Measurements from ENCODE around the gene GNA12.

The GNA12 gene

GRCh38 chr7:2786607-2787116, 57.4 kb downstream of the GNA12 start:
- Mint-ChIP-seq H3K9me3 (peaks cover 6% of the 10 kb centered on the region), H3K27me3 (no peaks in the 10 kb centered on the region), H3K36me3 (peaks cover 27% of the 10 kb centered on the region), H3K4me3 (no peak overlapping the region), H3K27ac (no peak overlapping the region), H3K4me1 (peaks cover 18% of the 10 kb centered on the region)
- no peak for ATAC-seq (ENCODE audit: low read depth)
- DNase-seq (ENCODE audit: low spot score in 2 of 2), result no peak

- H3K4me1 Mint-ChIP-seq, result peaks cover 19% of the 10 kb centered on the region
These were observed 59.0 kb downstream of the GNA12 start for GRCh38 chr7:2785071-2785500.

GRCh38 chr7:2782565-2782964, 61.5 kb downstream of the GNA12 start:
- Mint-ChIP-seq H3K27me3 (no peaks in the 10 kb centered on the region), H3K4me1 (peaks cover 15% of the 10 kb centered on the region), H3K4me3 (no peak overlapping the region), H3K27ac (peak overlapping the region; percentile 56), H3K9me3 (peaks cover 6% of the 10 kb centered on the region), H3K36me3 (peaks cover 23% of the 10 kb centered on the region)
- ATAC-seq (ENCODE audit: low read depth) (no peak), DNase-seq (ENCODE audit: low spot score in 2 of 2) (no peak)

More at GRCh38 chr7:2785071-2785500, 59.0 kb downstream of the GNA12 start:
- H3K27ac Mint-ChIP-seq, result no peak overlapping the region
- ATAC-seq (ENCODE audit: low read depth) (no peak), DNase-seq (ENCODE audit: low spot score in 2 of 2) (no peak)
- peaks cover 29% of the 10 kb centered on the region for H3K36me3 Mint-ChIP-seq
- no peaks in the 10 kb centered on the region for H3K27me3 Mint-ChIP-seq
- no peak overlapping the region for H3K4me3 Mint-ChIP-seq
- peaks cover 6% of the 10 kb centered on the region for H3K9me3 Mint-ChIP-seq

GRCh38 chr7:2782121-2782520, 62.0 kb downstream of the GNA12 start:
- ATAC-seq (ENCODE audit: low read depth) (no peak), DNase-seq (ENCODE audit: low spot score in 2 of 2) (no peak)
- H3K4me3 Mint-ChIP-seq, result no peak overlapping the region
- peaks cover 6% of the 10 kb centered on the region for H3K9me3 Mint-ChIP-seq
- H3K36me3 Mint-ChIP-seq, result peaks cover 20% of the 10 kb centered on the region
- peak overlapping the region; percentile 56 for H3K27ac Mint-ChIP-seq
- no peaks in the 10 kb centered on the region for H3K27me3 Mint-ChIP-seq
- H3K4me1 Mint-ChIP-seq, result peaks cover 13% of the 10 kb centered on the region

GRCh38 chr7:2781636-2782035, 62.5 kb downstream of the GNA12 start:
- H3K4me1 Mint-ChIP-seq, result peaks cover 15% of the 10 kb centered on the region
- peaks cover 21% of the 10 kb centered on the region for H3K36me3 Mint-ChIP-seq
- ATAC-seq (ENCODE audit: low read depth), result peak; percentile 22
- H3K9me3 Mint-ChIP-seq, result peaks cover 6% of the 10 kb centered on the region
- DNase-seq (ENCODE audit: low spot score in 2 of 2), result no peak
- H3K27ac Mint-ChIP-seq, result peak overlapping the region; percentile 56
- H3K27me3 Mint-ChIP-seq, result no peaks in the 10 kb centered on the region
- H3K4me3 Mint-ChIP-seq, result no peak overlapping the region

- Mint-ChIP-seq H3K27me3 (no peaks in the 10 kb centered on the region), H3K4me3 (no peak overlapping the region), H3K27ac (peak overlapping the region; percentile 93), H3K9me3 (peaks cover 6% of the 10 kb centered on the region), H3K36me3 (peaks cover 27% of the 10 kb centered on the region), H3K4me1 (peaks cover 22% of the 10 kb centered on the region)
- DNase-seq (ENCODE audit: low spot score in 2 of 2) (no peak), ATAC-seq (ENCODE audit: low read depth) (no peak)
These were observed 65.1 kb downstream of the GNA12 start for GRCh38 chr7:2779051-2779450.

- Mint-ChIP-seq H3K27me3 (no peaks in the 10 kb centered on the region), H3K4me3 (no peak overlapping the region), H3K4me1 (peaks cover 26% of the 10 kb centered on the region), H3K27ac (peak overlapping the region; percentile 93), H3K36me3 (peaks cover 24% of the 10 kb centered on the region), H3K9me3 (peaks cover 6% of the 10 kb centered on the region)
- DNase-seq (ENCODE audit: low spot score in 2 of 2) (no peak), ATAC-seq (ENCODE audit: low read depth) (no peak)
These were observed 66.1 kb downstream of the GNA12 start for GRCh38 chr7:2777898-2778535.

GRCh38 chr7:2776401-2776800, 67.7 kb downstream of the GNA12 start:
- H3K27me3 Mint-ChIP-seq, result no peaks in the 10 kb centered on the region
- H3K27ac Mint-ChIP-seq, result peak overlapping the region; percentile 93
- no peak for DNase-seq (ENCODE audit: low spot score in 2 of 2)
- no peak overlapping the region for H3K4me3 Mint-ChIP-seq
- H3K4me1 Mint-ChIP-seq, result peaks cover 21% of the 10 kb centered on the region
- ATAC-seq (ENCODE audit: low read depth), result no peak
- H3K9me3 Mint-ChIP-seq, result no peaks in the 10 kb centered on the region
- peaks cover 19% of the 10 kb centered on the region for H3K36me3 Mint-ChIP-seq

GRCh38 chr7:2775785-2776184, 68.3 kb downstream of the GNA12 start:
- H3K4me3 Mint-ChIP-seq, result no peak overlapping the region
- H3K27ac Mint-ChIP-seq, result peak overlapping the region; percentile 93
- DNase-seq (ENCODE audit: low spot score in 2 of 2), result no peak
- ATAC-seq (ENCODE audit: low read depth), result no peak
- no peaks in the 10 kb centered on the region for H3K27me3 Mint-ChIP-seq
- H3K9me3 Mint-ChIP-seq, result no peaks in the 10 kb centered on the region
- peaks cover 18% of the 10 kb centered on the region for H3K36me3 Mint-ChIP-seq
- H3K4me1 Mint-ChIP-seq, result peaks cover 24% of the 10 kb centered on the region

- H3K9me3 Mint-ChIP-seq, result no peaks in the 10 kb centered on the region
- no peak overlapping the region for H3K4me3 Mint-ChIP-seq
- ATAC-seq (ENCODE audit: low read depth), result no peak
- peak overlapping the region; percentile 93 for H3K27ac Mint-ChIP-seq
- peaks cover 27% of the 10 kb centered on the region for H3K4me1 Mint-ChIP-seq
- DNase-seq (ENCODE audit: low spot score in 2 of 2), result no peak
- H3K27me3 Mint-ChIP-seq, result no peaks in the 10 kb centered on the region
- peaks cover 18% of the 10 kb centered on the region for H3K36me3 Mint-ChIP-seq
These were observed 68.7 kb downstream of the GNA12 start for GRCh38 chr7:2775376-2775775.

- Mint-ChIP-seq H3K36me3 (peaks cover 17% of the 10 kb centered on the region), H3K4me1 (peaks cover 29% of the 10 kb centered on the region), H3K27ac (peak overlapping the region; percentile 93), H3K27me3 (no peaks in the 10 kb centered on the region), H3K9me3 (no peaks in the 10 kb centered on the region), H3K4me3 (no peak overlapping the region)
- ATAC-seq (ENCODE audit: low read depth) (no peak), DNase-seq (ENCODE audit: low spot score in 2 of 2) (no peak)
These were observed 69.2 kb downstream of the GNA12 start for GRCh38 chr7:2774935-2775334.

- H3K9me3 Mint-ChIP-seq, result no peaks in the 10 kb centered on the region
- DNase-seq (ENCODE audit: low spot score in 2 of 2), result no peak
- ATAC-seq (ENCODE audit: low read depth), result no peak
- peaks cover 17% of the 10 kb centered on the region for H3K36me3 Mint-ChIP-seq
- H3K4me3 Mint-ChIP-seq, result no peak overlapping the region
- peak overlapping the region; percentile 93 for H3K27ac Mint-ChIP-seq
- no peaks in the 10 kb centered on the region for H3K27me3 Mint-ChIP-seq
- H3K4me1 Mint-ChIP-seq, result peaks cover 29% of the 10 kb centered on the region
These were observed 69.8 kb downstream of the GNA12 start for GRCh38 chr7:2774280-2774679.

- Mint-ChIP-seq H3K27ac (peak overlapping the region; percentile 93), H3K27me3 (no peaks in the 10 kb centered on the region), H3K4me3 (no peak overlapping the region), H3K9me3 (no peaks in the 10 kb centered on the region), H3K36me3 (peaks cover 17% of the 10 kb centered on the region), H3K4me1 (peaks cover 29% of the 10 kb centered on the region)
- ATAC-seq (ENCODE audit: low read depth) (no peak), DNase-seq (ENCODE audit: low spot score in 2 of 2) (no peak)
These were observed 70.5 kb downstream of the GNA12 start for GRCh38 chr7:2773608-2774007.

- ATAC-seq (ENCODE audit: low read depth) (no peak), DNase-seq (ENCODE audit: low spot score in 2 of 2) (no peak)
- Mint-ChIP-seq H3K9me3 (no peaks in the 10 kb centered on the region), H3K27me3 (no peaks in the 10 kb centered on the region), H3K36me3 (peaks cover 21% of the 10 kb centered on the region), H3K27ac (peak overlapping the region; percentile 81), H3K4me1 (peaks cover 25% of the 10 kb centered on the region), H3K4me3 (no peak overlapping the region)
These were observed 72.8 kb downstream of the GNA12 start for GRCh38 chr7:2771274-2771731.

- no peaks in the 10 kb centered on the region for H3K27me3 Mint-ChIP-seq
- H3K4me1 Mint-ChIP-seq, result peaks cover 13% of the 10 kb centered on the region
- H3K27ac Mint-ChIP-seq, result peak overlapping the region; percentile 35
- H3K4me3 Mint-ChIP-seq, result no peak overlapping the region
- H3K36me3 Mint-ChIP-seq, result peaks cover 18% of the 10 kb centered on the region
- no peaks in the 10 kb centered on the region for H3K9me3 Mint-ChIP-seq
- no peak for ATAC-seq (ENCODE audit: low read depth)
- DNase-seq (ENCODE audit: low spot score in 2 of 2), result no peak
These were observed 79.5 kb downstream of the GNA12 start for GRCh38 chr7:2764621-2765020.
